Cardiac muscle cell (in vitro differentiated cells and primary cell): Measurements from ENCODE around the gene MECP2. TPM values are rescaled to one million over a fixed set of nuclear protein-coding genes. Genes with fewer than 3 reads are reported as not detected.

Source experiments
- DNase-seq, 2 donors: peaks; one replicate each; pipeline versions ENCODE4 v3.0.0 to v3.0.0-alpha.2; 2010 to 2017; ENCODE audit warnings: low read depth in 1 of 2, low spot score in 1 of 2
- H3K27ac ChIP-seq: fragments of 200-600 bp; sonication (generic); 2 replicates; pipeline ENCODE4 v1.5.1; 2016
- H3K27me3 ChIP-seq: fragments of 200-600 bp; sonication (generic); 2 replicates; pipeline ENCODE4 v1.6.0; 2016; ENCODE audit warnings: control low read depth
- H3K36me3 ChIP-seq: fragments of 200-600 bp; sonication (generic); 2 replicates; pipeline ENCODE4 v1.5.1; 2016; ENCODE audit warnings: control low read depth
- H3K4me1 ChIP-seq: fragments of 200-600 bp; sonication (generic); 2 replicates; pipeline ENCODE4 v1.8.1; 2017; ENCODE audit warnings: low read depth, mild to moderate bottlenecking, mixed run types
- H3K4me3 ChIP-seq: fragments of 200-600 bp; sonication (generic); 2 replicates; pipeline ENCODE4 v1.5.1; 2016; ENCODE audit warnings: mild to moderate bottlenecking
- H3K9me3 ChIP-seq: fragments of 200-600 bp; sonication (generic); 2 replicates; pipeline ENCODE4 v1.5.1; 2017; ENCODE audit warnings: low read depth, mild to moderate bottlenecking, control low read depth
- CTCF ChIP-seq: IDR thresholded peaks from 2 replicates; pipeline ENCODE4 v1.5.1; 2012; ENCODE audit warnings: low read depth, mild to moderate bottlenecking, low read length
- polyA plus RNA-seq: library from polyadenylated mRNA; unstranded; fragments of >200 nt; fragmentation: Nextera tagmentation; extraction: Ambion mirVana; gene quantifications from 2 replicates; pipeline ENCODE4 v1.2.1, GENCODE V29; 2016
- total RNA-seq: library from RNA; depleted of rRNA; stranded (reverse); fragments of >200 nt; gene quantifications from 2 replicates; pipeline ENCODE4 v1.2.3, GENCODE V29; 2016

MECP2 gene
- total and polyA plus RNA-seq, 2 experiments from 2014 or later, result 17.9 to 64.5 TPM

GRCh38 chrX:153993079-153993478, 104.4 kb downstream of the MECP2 start:
- no peaks in the 10 kb centered on the region for H3K27me3 ChIP-seq

DNA sequence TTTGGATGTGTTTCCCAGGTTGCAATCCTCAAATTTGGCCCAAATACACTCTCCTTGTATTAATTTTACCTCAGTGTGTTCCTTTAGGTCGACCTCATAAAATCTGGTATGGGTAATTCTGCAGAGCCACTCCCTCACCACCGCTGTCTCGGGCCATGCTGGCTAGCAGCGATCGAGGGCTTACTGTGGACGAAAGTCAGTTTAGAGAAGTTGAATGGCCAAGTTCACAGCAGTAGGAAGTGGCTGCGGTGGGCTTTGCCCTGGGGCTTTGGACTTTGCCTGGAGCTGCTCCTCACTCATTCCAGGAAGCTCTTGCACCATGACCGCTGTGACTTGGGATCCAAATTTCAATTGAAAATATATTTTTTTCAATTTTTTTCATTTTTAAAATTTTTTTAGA, 105.3 kb downstream of the MECP2 start:
- no peak for DNase-seq
- no peaks in the 10 kb centered on the region for H3K4me1 ChIP-seq
- no peak overlapping the region for H3K27ac ChIP-seq
- H3K36me3 ChIP-seq, result no peaks in the 10 kb centered on the region
- no peak overlapping the region for H3K4me3 ChIP-seq
- no peaks in the 10 kb centered on the region for H3K27me3 ChIP-seq
- H3K9me3 ChIP-seq, result no peaks in the 10 kb centered on the region
- no peak for TF ChIP-seq CTCF

More at GRCh38 chrX:153993079-153993478, 104.4 kb downstream of the MECP2 start:
- H3K27ac ChIP-seq, result no peak overlapping the region
- TF ChIP-seq CTCF, result no peak
- DNase-seq, result no peak
- H3K4me1 ChIP-seq, result no peaks in the 10 kb centered on the region
- H3K36me3 ChIP-seq, result no peaks in the 10 kb centered on the region
- H3K9me3 ChIP-seq, result no peaks in the 10 kb centered on the region
- H3K4me3 ChIP-seq, result no peak overlapping the region

DNA sequence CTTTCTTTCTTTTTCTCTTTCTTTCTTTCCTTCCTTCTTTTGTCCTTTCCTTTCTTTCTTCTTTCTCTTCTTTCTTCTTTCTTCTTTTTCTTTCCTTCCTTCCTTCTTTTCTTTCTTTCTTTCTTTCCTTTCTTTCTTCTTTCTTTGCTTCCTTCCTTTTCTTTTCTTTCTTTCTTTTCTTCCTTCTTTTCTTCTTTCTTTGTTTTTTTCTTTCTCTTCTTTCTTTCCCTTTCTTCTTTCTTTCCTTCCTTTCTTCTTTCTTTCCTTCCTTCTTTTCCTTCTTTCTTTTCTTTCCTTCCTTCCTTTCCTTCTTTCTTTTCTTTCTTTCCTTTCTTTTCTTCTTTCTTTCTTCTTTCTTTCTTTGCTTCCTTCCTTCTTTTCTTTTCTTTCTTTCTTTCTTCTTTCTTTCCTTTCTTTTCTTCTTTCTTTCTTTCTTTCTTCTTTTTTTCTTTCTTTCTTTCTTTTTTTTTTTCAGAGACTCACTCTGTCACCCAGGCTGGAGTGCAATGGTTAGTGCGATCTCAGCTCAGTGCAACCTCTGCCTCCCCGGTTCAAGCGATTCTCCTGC, 106.4 kb downstream of the MECP2 start:
- no peaks in the 10 kb centered on the region for H3K9me3 ChIP-seq
- H3K36me3 ChIP-seq, result no peaks in the 10 kb centered on the region
- H3K4me3 ChIP-seq, result no peak overlapping the region
- TF ChIP-seq CTCF, result no peak
- DNase-seq, result no peak
- no peaks in the 10 kb centered on the region for H3K27me3 ChIP-seq
- H3K4me1 ChIP-seq, result no peaks in the 10 kb centered on the region
- no peak overlapping the region for H3K27ac ChIP-seq

- no peak overlapping the region for H3K4me3 ChIP-seq
- H3K27ac ChIP-seq, result no peak overlapping the region
- no peaks in the 10 kb centered on the region for H3K9me3 ChIP-seq
- no peaks in the 10 kb centered on the region for H3K4me1 ChIP-seq
- DNase-seq, result no peak
- no peaks in the 10 kb centered on the region for H3K36me3 ChIP-seq
- no peaks in the 10 kb centered on the region for H3K27me3 ChIP-seq
- no peak for TF ChIP-seq CTCF
These were observed 107.4 kb downstream of the MECP2 start for GRCh38 chrX:153989973-153990655.

DNA sequence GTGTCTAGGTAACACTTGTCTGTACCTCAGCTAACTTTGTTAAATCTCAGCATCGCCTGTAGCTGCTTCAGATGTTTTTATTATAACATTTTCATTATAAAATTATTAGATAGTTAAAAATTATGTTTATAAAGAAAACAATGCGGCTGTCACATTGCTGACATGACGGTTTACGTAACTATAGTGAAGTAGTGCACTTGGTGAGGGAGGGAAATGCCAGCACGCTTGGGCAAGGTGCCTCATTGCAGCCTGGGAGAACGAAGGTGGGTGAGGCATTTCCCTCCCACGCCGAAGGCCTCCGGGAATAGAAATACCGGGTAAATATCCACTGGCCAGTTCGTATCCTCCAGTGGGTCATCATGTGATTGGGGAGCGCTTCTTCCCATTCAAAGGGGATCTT, 109.0 kb downstream of the MECP2 start:
- Histone ChIP-seq H3K27ac (no peak overlapping the region), H3K36me3 (no peaks in the 10 kb centered on the region), H3K9me3 (no peaks in the 10 kb centered on the region), H3K27me3 (no peaks in the 10 kb centered on the region), H3K4me3 (no peak overlapping the region), H3K4me1 (no peaks in the 10 kb centered on the region)
- no peak for DNase-seq
- no peak for TF ChIP-seq CTCF
